HUES64 (cell line): Measurements from ENCODE around the gene MCL1.

Experiments used
- H3K27ac ChIP-seq: 2 replicates; pipeline ENCODE4 v1.7.0; 2013; ENCODE audit warnings: low read depth, low read length, inconsistent platforms
- H3K27me3 ChIP-seq: 2 replicates; pipeline ENCODE4 v1.6.1; 2013; ENCODE audit warnings: mild to moderate bottlenecking, low read length; ENCODE audit not compliant: insufficient read depth
- H3K36me3 ChIP-seq: 2 replicates; pipeline ENCODE4 v1.6.1; 2013; ENCODE audit warnings: mild to moderate bottlenecking, low read length; ENCODE audit not compliant: insufficient read depth
- H3K4me1 ChIP-seq: 2 replicates; pipeline ENCODE4 v1.6.1; 2013; ENCODE audit warnings: mild to moderate bottlenecking, low read length, moderate library complexity; ENCODE audit not compliant: insufficient read depth
- H3K4me3 ChIP-seq: 2 replicates; pipeline ENCODE4 v1.5.1; 2013; ENCODE audit warnings: mild to moderate bottlenecking, low read length, moderate library complexity
- H3K9ac ChIP-seq: 2 replicates; pipeline ENCODE4 v1.6.1; 2013; ENCODE audit warnings: mild to moderate bottlenecking, low read depth, low read length
- H3K9me3 ChIP-seq: 2 replicates; pipeline ENCODE4 v1.6.1; 2013; ENCODE audit warnings: low read depth, low read length; ENCODE audit not compliant: insufficient read depth
- WGBS: fragments of 150-250, 120-280 bp; methylation state at CpG from one replicate; pipeline ENCODE4 v1.1.7; 2013; ENCODE audit warnings: missing lambda C conversion rate; 5-methylcytosine and 5-hydroxymethylcytosine counted together

The MCL1 gene

GRCh38 chr1:150545486-150546032 lies 33.9 kb downstream of the MCL1 start:
- no peaks in the 10 kb centered on the region for H3K9me3 ChIP-seq
- WGBS, result 94% methylated on average over 4 of the region's 6 CpGs
- H3K27me3 ChIP-seq, result peaks cover 26% of the 10 kb centered on the region
- no peaks in the 10 kb centered on the region for H3K36me3 ChIP-seq
- peaks cover 6% of the 10 kb centered on the region; the same call in 1 of the 2 replicates for H3K4me1 ChIP-seq
- no peak overlapping the region for H3K27ac ChIP-seq
- no peak overlapping the region for H3K9ac ChIP-seq
- H3K4me3 ChIP-seq, result no peak overlapping the region

- no peaks in the 10 kb centered on the region for H3K4me1 ChIP-seq
- peaks cover 16% of the 10 kb centered on the region for H3K27me3 ChIP-seq
- WGBS, result 100% methylated on average over 1 of the region's 3 CpGs
- H3K9me3 ChIP-seq, result no peaks in the 10 kb centered on the region
- no peak overlapping the region for H3K27ac ChIP-seq
- no peaks in the 10 kb centered on the region for H3K36me3 ChIP-seq
- H3K4me3 ChIP-seq, result no peak overlapping the region
- H3K9ac ChIP-seq, result no peak overlapping the region
Observed at GRCh38 chr1:150544204-150544603, 35.2 kb downstream of the MCL1 start.

GRCh38 chr1:150543500-150544143 lies 35.8 kb downstream of the MCL1 start:
- no peak overlapping the region for H3K9ac ChIP-seq
- 90% methylated on average over 12 of the region's 13 CpGs for WGBS
- 0 out of 2 replicates have a peak, but pooled peaks cover under 1% of the 10 kb centered on the region for H3K4me1 ChIP-seq
- H3K36me3 ChIP-seq, result no peaks in the 10 kb centered on the region
- no peaks in the 10 kb centered on the region for H3K9me3 ChIP-seq
- H3K27ac ChIP-seq, result no peak overlapping the region
- H3K27me3 ChIP-seq, result peaks cover 11% of the 10 kb centered on the region
- H3K4me3 ChIP-seq, result no peak overlapping the region

GRCh38 chr1:150537732-150538684 lies 41.4 kb downstream of the MCL1 start:
- peak overlapping the region; percentile 35; the same call in 1 of the 2 replicates for H3K9ac ChIP-seq
- H3K36me3 ChIP-seq, result no peaks in the 10 kb centered on the region
- WGBS, result 71% methylated on average over 15 of the region's 17 CpGs
- peaks cover 8% of the 10 kb centered on the region; the same call in 1 of the 2 replicates for H3K4me1 ChIP-seq
- no peak overlapping the region for H3K4me3 ChIP-seq
- no peaks in the 10 kb centered on the region for H3K27me3 ChIP-seq
- H3K9me3 ChIP-seq, result no peaks in the 10 kb centered on the region
- peak overlapping the region; percentile 77; the same call in 1 of the 2 replicates for H3K27ac ChIP-seq

GRCh38 chr1:150536836-150537731 lies 42.3 kb downstream of the MCL1 start:
- peaks cover 12% of the 10 kb centered on the region; the same call in 1 of the 2 replicates for H3K4me1 ChIP-seq
- H3K27ac ChIP-seq, result no peak overlapping the region
- H3K9ac ChIP-seq, result no peak overlapping the region
- no peak overlapping the region for H3K4me3 ChIP-seq
- H3K9me3 ChIP-seq, result no peaks in the 10 kb centered on the region
- 89% methylated on average over 12 of the region's 12 CpGs for WGBS
- no peaks in the 10 kb centered on the region for H3K27me3 ChIP-seq
- no peaks in the 10 kb centered on the region for H3K36me3 ChIP-seq

- no peaks in the 10 kb centered on the region for H3K27me3 ChIP-seq
- peak overlapping the region; percentile 5; the same call in 1 of the 2 replicates for H3K27ac ChIP-seq
- no peak overlapping the region for H3K4me3 ChIP-seq
- H3K9ac ChIP-seq, result no peak overlapping the region
- H3K9me3 ChIP-seq, result no peaks in the 10 kb centered on the region
- 90% methylated on average over 12 of the region's 14 CpGs for WGBS
- H3K36me3 ChIP-seq, result no peaks in the 10 kb centered on the region
- peaks cover 12% of the 10 kb centered on the region; the same call in 1 of the 2 replicates for H3K4me1 ChIP-seq
Observed at GRCh38 chr1:150535511-150536287, 43.7 kb downstream of the MCL1 start.

GRCh38 chr1:150534002-150534401 lies 45.4 kb downstream of the MCL1 start:
- Histone ChIP-seq H3K9ac (no peak overlapping the region), H3K9me3 (no peaks in the 10 kb centered on the region), H3K27me3 (no peaks in the 10 kb centered on the region), H3K36me3 (no peaks in the 10 kb centered on the region), H3K4me1 (peaks cover 12% of the 10 kb centered on the region; the same call in 1 of the 2 replicates), H3K4me3 (no peak overlapping the region), H3K27ac (no peak overlapping the region)
- 91% methylated on average over 6 of the region's 6 CpGs for WGBS

GRCh38 chr1:150532860-150533259 lies 46.5 kb downstream of the MCL1 start:
- Histone ChIP-seq H3K4me1 (0 out of 2 replicates have a peak, but pooled peaks cover 4% of the 10 kb centered on the region), H3K9ac (no peak overlapping the region), H3K27ac (no peak overlapping the region)

GRCh38 chr1:150530491-150531159 lies 48.8 kb downstream of the MCL1 start:
- no peak overlapping the region for H3K27ac ChIP-seq
- no peak overlapping the region for H3K9ac ChIP-seq
- WGBS, result 96% methylated on average over 14 of the region's 14 CpGs

More at GRCh38 chr1:150532860-150533259, 46.5 kb downstream of the MCL1 start:
- Histone ChIP-seq H3K9me3 (no peaks in the 10 kb centered on the region), H3K36me3 (no peaks in the 10 kb centered on the region), H3K4me3 (no peak overlapping the region), H3K27me3 (no peaks in the 10 kb centered on the region)
- 69% methylated on average over 5 of the region's 5 CpGs for WGBS

More at GRCh38 chr1:150530491-150531159, 48.8 kb downstream of the MCL1 start:
- no peaks in the 10 kb centered on the region for H3K36me3 ChIP-seq
- H3K27me3 ChIP-seq, result no peaks in the 10 kb centered on the region
- H3K4me3 ChIP-seq, result no peak overlapping the region
- no peaks in the 10 kb centered on the region for H3K9me3 ChIP-seq
- H3K4me1 ChIP-seq, result 0 out of 2 replicates have a peak, but pooled peaks cover 4% of the 10 kb centered on the region
